Skeletal muscle tissue (tissue), 4 donors: ENCODE measurements around the gene GABBR2. TPM values are rescaled to one million over a fixed set of nuclear protein-coding genes. Genes with fewer than 3 reads are reported as not detected.
"Not testable (repeated sequence)": the region's sequence is repeated elsewhere in the genome, so short reads cannot be mapped to it uniquely, and the experiment has no call there.

Source experiments
- H3K27ac ChIP-seq: one replicate; pipeline ENCODE4 v1.7.0; 2013; ENCODE audit warnings: mild to moderate bottlenecking, low read depth, low read length, inconsistent platforms
- H3K27me3 ChIP-seq, 3 donors: one replicate each; pipeline ENCODE4 v1.7.0; 2013; ENCODE audit warnings: low read length in 3 of 3; ENCODE audit not compliant: control insufficient read depth in 3 of 3, insufficient read depth in 3 of 3
- H3K36me3 ChIP-seq, 3 donors: one replicate each; pipeline ENCODE4 v1.7.0; 2013; ENCODE audit warnings: low read length in 3 of 3; ENCODE audit not compliant: control insufficient read depth in 3 of 3, insufficient read depth in 3 of 3
- H3K4me1 ChIP-seq, 3 donors: one replicate each; pipeline ENCODE4 v1.7.0; 2013; ENCODE audit warnings: low read length in 3 of 3, mild to moderate bottlenecking in 3 of 3; ENCODE audit not compliant: control insufficient read depth in 3 of 3, insufficient read depth in 3 of 3
- H3K4me3 ChIP-seq, 3 donors: one replicate each; pipeline ENCODE4 v1.7.0; 2013; ENCODE audit warnings: low read length in 3 of 3
- H3K9ac ChIP-seq, 3 donors: one replicate each; pipeline ENCODE4 v1.7.0; 2013; ENCODE audit warnings: low read length in 3 of 3, mild to moderate bottlenecking in 3 of 3, moderate library complexity in 2 of 3, low read depth in 1 of 3
- H3K9me3 ChIP-seq, 3 donors: one replicate each; pipeline ENCODE4 v1.7.0; 2013; ENCODE audit warnings: low read length in 3 of 3; ENCODE audit not compliant: control insufficient read depth in 3 of 3
- total RNA-seq: library from RNA; depleted of rRNA; stranded (reverse); fragments of >200 nt; gene quantifications from one replicate; pipeline ENCODE4 v1.2.3, GENCODE V29; 2014
- donor health status: Osteomylitis.

Gene GABBR2
- total RNA-seq, 1 donor from 2014 or later = under 0.01 TPM

- Histone ChIP-seq H3K27me3 (no peaks in the 10 kb centered on the region), H3K9me3 (no peaks in the 10 kb centered on the region), H3K36me3 (no peaks in the 10 kb centered on the region), H3K9ac (no peak overlapping the region), H3K27ac (no peak overlapping the region), H3K4me3 (no peak overlapping the region), H3K4me1 (no peaks in the 10 kb centered on the region)
These were observed 191.0 kb downstream of the GABBR2 start for GRCh38 chr9:98517761-98518160.

DNA sequence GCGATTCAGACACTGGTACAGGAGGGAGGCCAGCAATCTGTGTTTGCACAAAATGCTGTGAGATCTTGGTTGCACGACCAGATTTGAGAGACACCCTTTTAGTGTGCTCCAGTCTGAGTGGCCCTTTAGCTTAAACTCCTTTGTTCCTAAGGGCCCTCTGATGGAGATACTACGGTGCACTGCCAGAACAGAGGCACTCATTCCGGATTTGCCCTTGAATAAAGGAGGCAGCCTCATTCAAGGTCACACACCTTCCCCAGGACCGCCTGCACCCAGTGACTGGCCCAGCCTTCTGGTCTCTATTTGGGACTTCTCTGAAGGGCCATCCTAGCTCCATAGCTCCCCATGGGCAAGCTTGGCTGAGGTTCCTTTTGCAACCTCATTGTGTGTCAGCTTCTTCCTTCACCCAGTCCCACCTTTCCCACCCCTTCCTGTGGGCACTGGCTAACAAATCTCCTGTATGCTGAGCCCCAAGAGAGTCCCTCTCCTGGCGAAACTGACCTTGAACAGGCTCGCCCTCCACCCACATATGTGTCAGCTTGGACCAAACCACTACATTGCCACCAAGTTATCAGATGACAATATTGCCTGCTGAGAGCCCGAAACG, 191.7 kb downstream of the GABBR2 start:
- no peaks in the 10 kb centered on the region for H3K4me1 ChIP-seq
- H3K27me3 ChIP-seq = no peaks in the 10 kb centered on the region
- no peak overlapping the region for H3K27ac ChIP-seq

GRCh38 chr9:98516205-98516896, 192.4 kb downstream of the GABBR2 start:
- no peak overlapping the region for H3K4me3 ChIP-seq
- no peaks in the 10 kb centered on the region for H3K27me3 ChIP-seq
- no peak overlapping the region for H3K9ac ChIP-seq
- H3K4me1 ChIP-seq = no peaks in the 10 kb centered on the region
- H3K36me3 ChIP-seq = no peaks in the 10 kb centered on the region
- no peaks in the 10 kb centered on the region for H3K9me3 ChIP-seq
- no peak overlapping the region for H3K27ac ChIP-seq

More for the DNA sequence above, 191.7 kb downstream of the GABBR2 start:
- H3K36me3 ChIP-seq = no peaks in the 10 kb centered on the region
- no peak overlapping the region for H3K4me3 ChIP-seq
- no peak overlapping the region for H3K9ac ChIP-seq
- H3K9me3 ChIP-seq = no peaks in the 10 kb centered on the region

GRCh38 chr9:98515506-98516204, 193.1 kb downstream of the GABBR2 start:
- H3K4me3 ChIP-seq = no peak overlapping the region

GRCh38 chr9:98514841-98515240, 193.9 kb downstream of the GABBR2 start:
- no peaks in the 10 kb centered on the region for H3K4me1 ChIP-seq
- H3K36me3 ChIP-seq = no peaks in the 10 kb centered on the region
- H3K9ac ChIP-seq = no peak overlapping the region
- no peaks in the 10 kb centered on the region for H3K9me3 ChIP-seq
- H3K4me3 ChIP-seq = no peak overlapping the region
- no peak overlapping the region for H3K27ac ChIP-seq
- H3K27me3 ChIP-seq = no peaks in the 10 kb centered on the region

More at GRCh38 chr9:98515506-98516204, 193.1 kb downstream of the GABBR2 start:
- H3K27me3 ChIP-seq = no peaks in the 10 kb centered on the region
- H3K27ac ChIP-seq = no peak overlapping the region
- H3K9me3 ChIP-seq = no peaks in the 10 kb centered on the region
- no peaks in the 10 kb centered on the region for H3K36me3 ChIP-seq
- no peaks in the 10 kb centered on the region for H3K4me1 ChIP-seq
- no peak overlapping the region for H3K9ac ChIP-seq

DNA sequence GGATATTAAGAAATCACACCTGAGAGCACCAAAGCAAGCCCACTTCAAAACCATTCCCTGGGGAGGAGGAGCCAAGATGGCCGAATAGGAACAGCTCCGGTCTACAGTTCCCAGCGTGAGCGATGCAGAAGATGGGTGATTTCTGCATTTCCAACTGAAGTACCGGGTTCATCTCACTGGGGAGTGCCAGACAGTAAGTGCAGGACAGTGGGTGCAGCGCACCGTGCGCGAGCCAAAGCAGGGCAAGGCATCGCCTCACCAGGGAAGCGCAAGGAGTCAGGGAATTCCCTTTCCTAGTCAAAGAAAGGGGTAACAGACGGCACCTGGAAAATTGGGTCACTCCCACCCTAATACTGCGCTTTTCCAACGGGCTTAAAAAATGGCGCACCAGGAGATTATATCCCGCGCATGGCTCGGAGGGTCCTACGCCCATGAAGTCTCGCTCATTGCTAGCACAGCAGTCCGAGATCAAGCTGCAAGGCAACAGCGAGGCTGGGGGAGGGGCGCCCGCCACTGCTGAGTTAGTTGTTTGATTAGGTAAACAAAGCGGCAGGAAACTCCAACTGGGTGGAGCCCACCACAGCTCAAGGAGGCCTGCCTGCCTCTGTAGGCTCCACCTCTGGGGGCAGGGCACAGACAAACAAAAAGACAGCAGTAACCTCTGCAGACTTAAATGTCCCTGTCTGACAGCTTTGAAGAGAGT, 200.4 kb downstream of the GABBR2 start:
- not testable (repeated sequence) for H3K27me3 ChIP-seq, H3K4me1 ChIP-seq, H3K9ac ChIP-seq, H3K4me3 ChIP-seq, H3K9me3 ChIP-seq, H3K27ac ChIP-seq, H3K36me3 ChIP-seq

DNA sequence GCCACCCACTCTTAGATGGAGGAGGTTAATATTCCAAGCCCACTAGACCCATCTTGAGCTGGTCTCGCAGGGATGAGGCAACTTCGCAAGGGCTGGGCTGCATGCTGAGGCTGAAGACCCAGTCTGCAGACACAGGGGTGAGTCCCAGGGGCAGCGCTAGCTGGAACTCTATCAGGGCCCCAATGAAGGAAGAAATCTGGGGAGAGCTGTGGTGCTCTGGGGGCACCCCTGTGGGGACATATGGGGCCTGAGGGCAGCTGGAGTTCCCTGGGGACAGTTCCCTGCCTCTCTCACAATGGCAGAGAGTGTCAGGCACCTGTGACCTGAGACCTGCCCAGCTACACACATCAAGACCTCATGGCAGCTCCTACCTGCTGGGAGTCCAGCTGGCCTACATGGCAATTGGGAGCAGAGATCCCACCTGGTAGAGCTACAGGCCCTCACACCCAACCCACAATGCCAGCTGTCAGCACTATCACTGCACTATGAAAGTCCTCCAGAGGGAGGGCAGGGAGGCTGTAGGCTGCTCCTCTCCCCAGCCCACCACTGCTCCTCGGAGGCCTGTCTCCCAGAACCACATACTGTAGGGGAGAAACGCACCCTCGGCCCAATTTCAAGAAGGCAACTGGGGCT, 202.2 kb downstream of the GABBR2 start:
- peaks cover 0 to 2% (median 0%) of the 10 kb centered on the region in 3 donors for H3K4me1 ChIP-seq
- no peaks in the 10 kb centered on the region for H3K9me3 ChIP-seq
- H3K9ac ChIP-seq = no peak overlapping the region
- no peaks in the 10 kb centered on the region for H3K27me3 ChIP-seq
- H3K27ac ChIP-seq = no peak overlapping the region
- no peaks in the 10 kb centered on the region for H3K36me3 ChIP-seq
- H3K4me3 ChIP-seq = no peak overlapping the region

- H3K27me3 ChIP-seq = no peaks in the 10 kb centered on the region
- H3K9me3 ChIP-seq = no peaks in the 10 kb centered on the region
- H3K27ac ChIP-seq = no peak overlapping the region
- no peak overlapping the region for H3K9ac ChIP-seq
- peaks cover 0 to 2% (median 0%) of the 10 kb centered on the region in 3 donors for H3K4me1 ChIP-seq
- H3K36me3 ChIP-seq = no peaks in the 10 kb centered on the region
- no peak overlapping the region for H3K4me3 ChIP-seq
These were observed 204.1 kb downstream of the GABBR2 start for GRCh38 chr9:98504298-98505282.

- Histone ChIP-seq H3K36me3 (no peaks in the 10 kb centered on the region), H3K27ac (no peak overlapping the region), H3K4me3 (no peak overlapping the region), H3K9me3 (no peaks in the 10 kb centered on the region), H3K9ac (no peak overlapping the region), H3K4me1 (peaks cover 0 to 2% (median 0%) of the 10 kb centered on the region in 3 donors), H3K27me3 (no peaks in the 10 kb centered on the region)
These were observed 204.9 kb downstream of the GABBR2 start for GRCh38 chr9:98503867-98504266.
